NCI-H1105 treated with DMSO at 0.1 percent for 48 hours (cell line): ENCODE results near the gene ZNF391.
"Not testable (repeated sequence)": the region's sequence is repeated elsewhere in the genome, so short reads cannot be mapped to it uniquely, and the experiment has no call there.

ENCODE experiments used
- DNase-seq: peaks from one replicate; lab custom pipeline; 2025; lab: John Stamatoyannopoulos, UW

The ZNF391 gene

DNA sequence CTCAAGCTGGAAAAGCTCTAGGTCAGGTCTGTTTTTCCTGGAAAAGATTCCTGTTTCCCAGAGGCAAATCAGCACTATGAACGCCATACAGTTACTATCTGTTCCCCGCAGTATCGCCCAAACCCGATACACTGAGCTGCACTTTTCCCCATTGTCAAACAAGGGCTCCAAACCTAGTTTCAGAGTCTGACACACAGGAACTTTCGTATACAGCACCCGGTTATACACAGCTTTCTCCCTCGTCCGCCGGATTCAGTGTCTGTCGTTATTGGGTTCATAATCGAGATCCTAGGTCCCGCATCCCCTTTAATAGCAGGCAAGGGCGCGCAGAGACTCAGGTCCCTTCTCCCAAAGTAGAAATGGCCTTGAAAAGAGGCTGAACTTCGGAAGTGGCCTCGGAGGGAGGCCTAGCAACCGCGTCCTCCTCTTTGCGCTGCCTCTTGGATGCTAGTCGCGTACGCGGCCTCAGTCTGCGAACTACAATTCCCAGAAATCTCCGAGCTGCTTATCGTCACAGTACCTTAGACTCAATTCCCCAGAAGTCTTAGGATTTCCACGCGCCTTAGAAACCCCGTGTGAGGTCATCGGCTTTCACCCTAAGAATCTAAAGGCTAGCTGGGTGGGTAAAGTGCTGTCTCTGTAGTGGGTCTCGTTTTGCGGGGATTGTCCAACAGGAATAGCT lies 34.2 kb downstream of the ZNF391 start:
- DNase-seq: no peak

DNA sequence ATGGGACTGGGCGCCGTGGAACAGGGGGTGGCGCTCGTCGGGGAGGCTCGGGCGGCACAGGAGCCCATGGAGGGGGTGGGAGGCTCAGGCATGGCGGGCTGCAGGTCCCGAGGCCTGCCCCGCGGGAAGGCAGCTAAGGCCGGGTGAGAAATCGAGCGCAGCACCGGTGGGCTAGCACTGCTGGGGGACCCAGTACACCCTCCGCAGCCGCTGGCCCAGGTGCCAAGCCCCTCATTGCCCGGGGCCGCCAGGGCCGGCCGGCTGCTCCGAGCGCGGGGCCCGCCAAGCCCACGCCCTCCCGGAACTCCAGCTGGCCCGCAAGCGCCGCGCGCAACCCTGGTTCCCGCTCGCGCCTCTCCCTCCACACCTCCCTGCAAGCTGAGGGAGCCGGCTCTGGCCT lies 36.3 kb downstream of the ZNF391 start:
- DNase-seq: not testable (repeated sequence)

DNA sequence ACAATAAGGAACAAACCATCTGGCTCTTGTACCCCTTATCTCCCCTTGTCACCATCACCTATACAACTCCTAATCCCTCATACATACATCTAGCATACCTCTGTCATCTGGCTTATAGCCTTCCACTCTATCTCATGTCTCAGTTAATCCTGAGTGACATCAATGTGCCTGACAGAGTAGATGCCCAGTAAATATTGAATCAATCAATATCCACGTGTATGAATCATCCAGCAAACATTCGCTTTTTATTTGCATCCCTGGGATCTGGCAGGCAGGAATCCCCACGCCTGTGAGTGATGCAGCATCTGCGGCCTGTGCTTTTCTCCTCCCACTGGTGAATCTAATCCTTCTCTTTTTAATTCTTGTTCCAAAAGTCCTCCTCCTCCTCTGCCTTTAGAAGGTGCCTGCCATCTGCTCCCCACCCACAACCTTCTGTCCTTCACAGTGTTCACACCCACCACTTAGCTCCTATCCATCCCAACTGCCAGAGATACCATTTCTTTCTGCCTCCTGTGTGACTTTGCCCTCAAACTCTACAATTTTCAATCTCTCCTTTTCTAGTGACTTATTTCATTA lies 37.6 kb downstream of the ZNF391 start:
- DNase-seq: no peak

DNA sequence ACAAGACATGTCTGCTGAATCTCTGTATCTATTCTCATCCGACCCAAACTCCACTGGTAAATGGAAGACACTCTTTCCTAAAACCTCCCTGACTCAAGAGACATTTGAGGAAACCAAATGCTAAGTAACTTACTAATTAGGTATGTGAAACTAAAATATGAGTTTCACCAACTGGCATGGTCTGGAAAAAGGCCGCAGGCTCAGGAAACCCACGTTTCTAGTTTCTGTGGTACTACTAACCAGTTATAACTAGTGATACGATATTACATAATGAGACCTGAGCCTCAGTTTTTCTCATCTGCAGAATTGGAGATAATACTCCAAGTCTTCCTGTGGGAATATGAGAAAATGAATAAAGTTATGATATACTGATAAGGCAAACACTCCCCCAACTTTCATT lies 39.9 kb downstream of the ZNF391 start:
- DNase-seq: no peak

DNA sequence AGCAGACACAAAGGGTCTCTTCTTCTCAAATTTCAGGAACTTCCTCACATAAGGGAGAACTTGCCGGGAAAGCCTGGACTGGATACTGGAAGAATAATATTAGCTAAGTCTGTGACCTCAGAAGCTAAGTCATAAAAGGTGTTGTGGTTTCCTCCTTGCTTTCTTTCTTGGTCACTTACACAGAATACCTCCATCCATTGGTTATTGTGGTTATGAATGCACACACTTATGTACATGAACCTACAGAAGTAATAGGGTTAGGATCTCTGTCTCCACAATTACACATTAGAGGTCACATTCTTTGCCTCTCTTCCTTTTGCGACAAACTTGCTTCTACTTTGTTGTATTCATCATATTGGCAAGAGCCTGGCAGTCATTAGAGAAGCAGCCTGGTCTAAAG lies 40.4 kb downstream of the ZNF391 start:
- no peak for DNase-seq

DNA sequence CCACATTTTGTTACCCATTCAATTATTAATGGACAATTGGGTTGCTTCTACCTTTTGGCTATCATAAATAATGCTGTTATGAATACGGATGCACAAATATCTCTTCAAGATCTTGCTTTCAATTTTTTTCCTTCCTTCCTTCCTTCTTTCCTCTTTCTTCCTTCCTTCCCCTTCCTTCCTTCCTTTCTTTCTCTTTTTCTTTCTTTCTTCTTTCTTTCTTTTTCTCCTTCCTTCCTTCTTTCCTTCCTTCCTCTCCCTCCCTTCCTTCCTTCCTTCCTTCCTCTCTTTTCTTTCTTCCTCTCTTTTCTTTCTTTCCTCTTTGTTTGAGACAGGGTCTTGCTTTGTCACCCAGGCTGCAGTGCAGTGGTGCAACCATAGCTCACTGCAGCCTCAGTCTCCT lies 45.2 kb downstream of the ZNF391 start:
- DNase-seq: no peak

DNA sequence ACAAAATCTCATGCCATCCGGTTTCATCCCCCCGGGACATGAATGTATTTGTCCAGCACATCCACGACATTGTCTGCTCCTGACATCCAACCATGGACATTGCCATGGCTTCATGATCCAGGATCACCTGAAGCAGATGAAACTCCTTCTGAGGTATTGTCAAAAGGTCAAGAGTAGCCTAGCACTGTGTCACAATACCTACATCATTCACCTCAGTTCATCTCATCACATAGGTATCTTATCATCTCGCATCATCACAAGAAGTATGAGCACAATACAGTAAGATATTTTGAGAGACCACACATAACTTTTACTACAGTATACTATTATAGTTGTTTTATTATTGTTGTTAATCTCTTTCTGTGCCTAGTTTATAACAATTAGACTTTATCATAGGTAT lies 50.8 kb downstream of the ZNF391 start:
- no peak for DNase-seq

DNA sequence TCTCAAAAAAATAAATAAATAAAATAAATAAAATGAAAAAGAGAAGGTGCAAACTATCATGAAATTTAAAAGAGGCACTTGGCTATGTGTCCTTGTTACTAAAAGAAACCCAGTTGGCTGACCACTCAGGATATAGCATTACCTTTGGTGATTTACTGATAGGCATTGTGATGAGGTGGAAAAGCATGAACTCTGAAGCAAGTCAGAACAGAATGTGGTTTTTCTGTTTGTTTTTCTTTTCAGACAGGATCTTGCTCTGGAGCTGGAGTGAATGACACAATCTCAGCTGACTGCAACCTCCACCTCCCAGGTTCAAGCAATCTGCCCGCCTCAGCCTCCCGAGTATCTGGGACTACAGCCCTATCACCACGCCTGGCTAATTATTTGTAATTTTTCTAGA lies 52.4 kb downstream of the ZNF391 start:
- no peak for DNase-seq

DNA sequence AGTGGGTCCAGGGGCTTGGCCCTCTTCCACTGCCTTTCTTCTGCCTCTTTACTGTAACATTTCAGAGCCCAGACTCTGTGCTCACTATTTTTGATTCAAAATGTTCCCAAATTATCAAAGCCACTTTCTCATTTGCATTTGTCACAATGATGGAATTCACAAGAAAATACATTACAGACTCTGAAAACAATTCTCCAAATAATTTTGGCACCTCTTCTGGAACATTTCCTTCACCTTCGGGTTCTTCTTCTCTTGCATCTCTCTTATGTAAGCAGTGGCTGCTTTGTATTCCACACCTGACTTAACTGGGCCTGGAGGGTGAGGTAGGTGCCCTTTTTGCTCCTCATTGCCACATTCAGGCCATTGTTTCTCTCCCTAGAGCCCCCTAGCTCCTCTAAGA lies 54.4 kb downstream of the ZNF391 start:
- DNase-seq: no peak

DNA sequence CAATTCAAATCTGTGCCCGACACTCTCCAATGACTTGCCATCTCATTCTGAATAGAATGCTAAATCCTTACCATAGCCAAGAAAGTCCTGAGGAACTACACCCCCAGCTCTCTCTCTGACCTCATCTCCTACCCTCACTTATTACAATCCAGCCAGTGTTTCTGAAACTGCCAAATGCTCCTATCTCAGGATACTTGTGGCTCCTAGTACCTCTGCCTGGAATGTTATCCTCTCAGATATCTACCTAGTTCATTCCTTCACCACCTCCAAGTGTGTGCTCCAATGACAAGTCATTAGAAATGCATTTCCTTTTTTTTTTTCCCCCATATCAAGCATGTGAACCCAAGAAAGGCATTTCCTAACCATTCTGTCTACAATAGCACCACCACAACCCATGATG lies 59.9 kb downstream of the ZNF391 start:
- DNase-seq: no peak

DNA sequence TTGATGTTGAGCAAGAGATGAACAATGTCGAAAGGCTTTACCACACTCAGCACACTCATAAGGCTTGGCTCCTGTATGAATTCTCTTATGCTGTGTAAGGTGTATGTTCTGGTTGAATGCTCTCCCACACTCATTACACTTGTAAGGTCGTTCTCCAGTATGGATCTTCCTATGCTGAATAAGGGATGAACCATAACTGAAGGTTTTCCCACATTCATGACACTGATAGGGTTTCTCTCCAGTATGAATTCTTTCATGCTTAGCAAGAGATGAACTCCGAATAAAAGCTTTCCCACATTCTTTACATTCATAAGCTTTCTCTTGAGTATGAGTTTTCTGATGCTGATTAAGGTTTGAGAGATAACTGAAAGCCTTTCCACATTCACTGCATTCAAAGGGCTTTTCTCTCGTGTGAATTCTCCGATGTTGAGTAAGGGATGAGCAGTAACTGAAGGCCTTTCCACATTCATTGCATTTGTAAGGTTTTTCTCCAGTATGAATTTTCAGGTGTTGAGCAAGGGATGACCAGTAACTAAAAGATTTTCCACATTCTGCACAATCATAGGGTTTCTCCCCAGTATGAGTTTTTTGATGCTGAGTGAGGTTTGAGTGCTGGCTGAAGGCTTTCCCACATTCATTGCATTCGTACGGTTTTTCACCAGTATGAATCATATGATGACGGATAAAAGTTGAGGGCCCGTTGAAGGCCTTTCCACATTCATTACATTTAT lies 63.3 kb downstream of the ZNF391 start:
- no peak for DNase-seq

DNA sequence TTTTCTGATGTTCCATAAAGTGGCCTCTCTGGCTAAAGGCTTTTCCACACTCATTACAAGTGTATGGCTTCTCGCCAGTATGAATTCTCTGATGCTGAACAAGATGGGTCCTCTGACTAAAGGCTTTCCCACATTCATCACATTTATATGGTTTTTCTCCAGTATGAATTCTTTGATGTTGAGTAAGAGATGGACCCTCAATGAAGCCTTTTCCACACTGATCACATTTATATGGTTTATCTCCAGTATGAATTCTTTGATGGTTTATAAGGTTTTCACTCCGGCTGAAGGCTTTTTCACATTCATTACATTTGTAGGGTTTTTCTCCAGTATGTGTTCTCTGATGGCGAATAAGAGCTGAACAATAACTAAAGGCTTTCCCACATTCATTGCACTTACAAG lies 63.9 kb downstream of the ZNF391 start:
- no peak for DNase-seq
